Measurements from ENCODE around the gene PLCB2.

PLCB2 gene

DNA sequence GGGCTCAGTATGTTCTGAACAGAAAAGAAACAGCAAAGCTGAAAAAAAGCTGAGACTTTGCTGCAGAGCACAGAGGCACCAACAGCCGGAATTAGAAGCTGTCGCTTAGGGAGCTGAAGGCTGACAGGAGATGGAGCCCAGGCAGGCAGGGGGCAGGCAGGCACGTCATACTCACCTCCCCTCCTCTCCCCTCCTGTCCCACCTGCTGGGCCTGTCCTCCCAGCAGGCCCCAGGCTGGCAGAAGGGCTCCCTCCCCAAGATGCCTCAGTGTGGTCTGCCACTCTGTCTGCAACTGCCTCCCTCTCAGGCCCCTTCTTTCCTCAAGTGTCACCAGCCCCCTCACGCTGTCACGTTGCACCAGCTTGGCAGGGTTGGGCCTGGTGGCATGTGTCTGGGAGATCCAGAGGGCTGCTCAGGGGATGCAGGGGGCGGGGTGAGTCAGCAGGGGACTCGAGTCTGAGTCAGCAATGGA lies 21.6 kb downstream of the PLCB2 start:
- no peak for DNase-seq (ENCODE audit: low read depth)

DNA sequence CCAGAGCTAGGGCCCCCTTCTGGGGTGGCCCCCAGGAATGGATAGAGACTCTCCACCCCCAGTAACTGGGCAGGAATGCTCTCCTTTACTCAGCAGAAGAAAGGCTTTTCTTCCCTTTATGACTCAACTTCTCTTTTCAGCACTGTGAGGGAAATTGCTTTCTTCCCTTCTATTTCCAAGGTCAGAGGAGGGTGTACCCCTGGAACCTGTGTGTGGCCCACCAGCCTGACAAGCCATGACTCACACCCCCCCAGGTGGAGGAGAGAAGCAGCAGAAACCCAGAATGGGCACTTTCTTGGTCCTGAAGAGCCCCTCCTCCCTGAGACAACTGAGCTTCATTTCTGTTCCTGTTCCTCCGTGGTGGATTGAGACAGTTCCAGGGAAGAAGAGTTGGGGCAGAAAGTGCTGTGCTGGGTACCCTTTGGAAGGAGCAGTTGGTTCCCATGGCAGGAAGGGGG lies 22.2 kb downstream of the PLCB2 start:
- DNase-seq (ENCODE audit: low read depth), result no peak

DNA sequence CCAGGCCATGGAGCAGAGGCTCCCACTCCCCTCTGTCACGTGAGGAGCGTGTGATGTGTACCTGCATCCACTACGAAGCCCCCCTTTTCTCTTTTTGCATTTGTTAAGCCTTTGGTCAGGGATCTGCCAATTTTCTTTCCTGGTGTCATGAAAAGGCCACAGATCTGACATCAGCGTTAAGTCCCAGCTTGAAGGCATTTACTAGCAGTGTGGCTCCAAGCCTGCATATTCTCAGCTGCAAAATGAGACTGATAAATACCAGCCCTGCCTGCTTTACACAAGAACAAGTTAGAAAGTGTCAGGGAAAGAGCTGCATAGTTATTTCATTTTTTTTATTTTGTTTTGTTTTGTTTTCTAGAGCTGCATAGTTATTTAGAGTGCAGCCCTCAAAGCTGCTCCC lies 22.6 kb downstream of the PLCB2 start:
- no peak for DNase-seq (ENCODE audit: low read depth)

DNA sequence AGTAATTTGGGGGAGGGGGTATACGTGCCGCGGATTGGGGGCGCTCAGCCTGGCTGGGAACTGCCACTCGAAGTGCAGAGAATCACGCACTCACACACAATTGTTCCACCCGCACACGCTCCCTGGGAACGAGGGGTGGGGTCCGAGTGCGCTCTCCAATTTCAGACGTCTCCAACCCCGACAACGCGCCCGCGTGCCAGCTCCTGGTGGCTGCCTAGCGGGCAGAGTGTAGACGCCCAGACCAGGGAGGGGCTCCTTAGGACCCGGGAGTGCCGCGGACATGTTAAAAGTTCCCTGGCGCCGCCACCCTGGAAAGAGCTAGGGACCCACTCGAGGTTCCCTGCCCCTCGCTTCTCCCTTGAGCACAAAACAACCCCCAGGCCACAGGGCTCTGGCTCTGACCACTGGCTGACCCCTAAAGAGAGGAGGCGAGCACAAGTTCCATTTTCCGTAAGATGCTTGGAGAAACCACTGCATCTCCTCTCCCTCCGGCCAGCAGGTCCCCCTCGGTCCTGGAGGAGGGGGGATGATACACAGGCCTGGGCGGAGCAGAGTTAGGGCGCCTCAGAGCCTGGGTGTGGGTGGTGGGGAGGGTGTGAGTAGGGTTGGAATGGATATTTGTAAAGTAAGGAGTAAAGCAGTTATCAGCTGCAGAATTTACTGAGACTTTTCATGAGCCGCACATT lies 24.0 kb downstream of the PLCB2 start:
- DNase-seq (ENCODE audit: low read depth), result no peak

DNA sequence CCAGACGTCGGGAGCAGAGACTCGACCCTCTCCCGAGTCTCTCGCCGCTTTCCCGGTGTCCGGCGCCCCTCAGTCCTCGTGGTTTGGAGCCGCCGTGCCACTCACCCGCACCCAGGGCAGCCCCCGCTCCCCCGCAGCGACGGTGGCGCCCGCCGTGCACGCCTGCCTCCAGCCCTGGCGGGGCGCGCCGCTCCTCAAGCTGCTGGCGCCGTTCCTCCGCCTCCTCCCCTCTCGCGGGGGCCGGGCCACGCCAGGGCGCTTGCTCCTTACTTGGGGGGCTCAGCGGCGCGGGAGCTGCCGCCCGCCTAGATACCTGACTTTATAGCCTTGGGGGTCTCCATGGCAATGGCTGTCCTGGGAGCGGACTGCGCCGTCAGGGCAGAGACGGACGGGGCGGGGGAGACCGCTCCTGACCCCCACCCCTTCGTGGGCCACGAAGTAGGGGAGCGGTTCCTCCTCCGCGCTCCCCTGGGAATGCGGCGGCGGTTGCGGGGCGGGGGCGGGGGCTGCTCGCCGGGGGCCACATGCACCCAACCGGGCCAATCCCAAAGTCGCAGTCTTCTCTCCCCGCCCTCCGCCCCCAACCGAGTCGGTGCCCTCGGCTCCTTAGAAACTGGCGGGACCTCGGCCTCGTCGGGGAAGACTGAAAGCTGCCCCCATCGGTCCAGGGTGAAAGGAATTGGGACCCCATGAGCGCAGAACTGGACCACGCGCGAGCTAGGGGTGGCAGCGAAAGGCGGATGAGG lies 24.7 kb downstream of the PLCB2 start, which contains the start of gene ANKRD63:
Gene ANKRD63 (minus strand): TSS at position 196 of the 746 bp plus-strand sequence. CDS start 478 bp downstream, outside the sequence.
- DNase-seq (ENCODE audit: low read depth), result no peak

- no peak for DNase-seq (ENCODE audit: low read depth)
Observed at GRCh38 chr15:40282147-40282868, 25.4 kb downstream of the PLCB2 start.

GRCh38 chr15:40281801-40282146 lies 26.0 kb downstream of the PLCB2 start:
- no peak for DNase-seq (ENCODE audit: low read depth)

DNA sequence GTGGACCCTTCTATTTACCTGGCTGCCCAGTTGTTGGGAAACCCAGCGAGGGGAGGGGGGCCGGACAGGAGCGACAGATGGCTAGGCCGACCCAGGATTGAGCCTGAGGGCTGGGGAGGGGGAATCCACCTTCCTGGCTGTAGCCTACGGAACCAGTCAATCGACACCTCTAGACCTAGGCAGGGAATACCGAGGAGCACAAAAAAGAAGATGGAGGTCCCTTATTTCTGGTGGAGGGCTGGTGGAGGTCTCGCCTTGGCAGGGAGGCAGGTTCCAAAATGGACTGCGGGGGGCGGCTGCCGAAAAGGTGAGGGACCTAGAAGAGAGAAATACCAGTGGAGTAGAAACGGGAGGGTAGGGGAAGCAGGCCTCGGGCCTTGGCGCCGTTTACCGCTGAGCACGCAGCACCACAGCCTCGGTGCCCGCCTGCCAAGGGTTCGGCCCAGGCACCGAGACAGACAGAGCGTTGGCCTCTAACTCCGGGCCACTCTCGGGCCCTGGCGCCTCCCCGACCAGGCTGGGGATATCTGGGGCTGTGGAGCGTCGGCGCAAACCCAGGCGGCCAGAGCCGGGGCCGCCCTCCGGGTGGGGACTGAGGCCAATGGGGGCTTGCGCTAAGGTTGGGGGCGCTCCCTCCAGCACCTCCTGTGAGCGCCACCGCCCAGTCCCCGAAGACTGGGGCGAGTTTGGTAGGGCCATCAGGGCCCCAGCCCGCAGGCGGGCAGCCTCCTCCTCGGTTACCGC lies 26.5 kb downstream of the PLCB2 start:
- no peak for DNase-seq (ENCODE audit: low read depth)

DNA sequence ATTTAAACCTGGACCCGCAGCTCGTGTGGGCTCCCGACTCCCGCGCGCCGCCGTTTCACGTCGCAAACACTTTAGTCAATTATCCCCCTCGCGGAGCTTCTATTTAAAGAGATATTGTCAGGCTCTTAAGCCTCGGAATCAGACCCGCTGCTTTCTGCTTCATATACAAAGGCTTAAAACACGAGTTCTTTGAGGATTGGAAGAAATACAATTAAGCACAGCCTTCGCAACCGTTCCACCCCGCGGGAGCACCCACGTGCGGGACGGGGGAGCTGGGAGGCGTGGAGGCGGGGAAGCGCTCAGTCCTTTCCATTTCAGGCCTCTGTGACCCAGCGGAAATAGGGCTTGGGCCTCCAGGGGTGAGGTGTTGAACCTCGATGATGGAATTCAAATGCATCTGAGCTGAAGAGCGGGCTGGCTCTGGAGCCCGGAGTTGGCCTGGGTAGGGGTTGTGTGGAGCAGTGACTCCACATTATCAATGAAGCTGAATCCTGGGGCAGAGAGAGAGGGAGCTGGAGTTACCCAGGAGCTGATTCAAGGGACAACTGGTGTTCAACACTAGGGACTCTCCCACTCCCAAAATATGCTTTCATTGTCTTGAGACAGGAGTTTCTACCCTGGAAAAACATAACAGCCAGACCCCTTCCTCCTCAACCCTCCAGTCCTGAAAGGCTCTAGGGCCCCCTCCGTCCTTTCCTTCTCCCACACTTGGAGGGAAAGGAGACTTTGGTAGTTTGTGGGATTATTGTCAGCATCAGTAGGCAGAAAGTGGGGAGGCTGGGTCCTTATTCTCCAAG lies 27.3 kb downstream of the PLCB2 start:
- no peak for DNase-seq (ENCODE audit: low read depth)

DNA sequence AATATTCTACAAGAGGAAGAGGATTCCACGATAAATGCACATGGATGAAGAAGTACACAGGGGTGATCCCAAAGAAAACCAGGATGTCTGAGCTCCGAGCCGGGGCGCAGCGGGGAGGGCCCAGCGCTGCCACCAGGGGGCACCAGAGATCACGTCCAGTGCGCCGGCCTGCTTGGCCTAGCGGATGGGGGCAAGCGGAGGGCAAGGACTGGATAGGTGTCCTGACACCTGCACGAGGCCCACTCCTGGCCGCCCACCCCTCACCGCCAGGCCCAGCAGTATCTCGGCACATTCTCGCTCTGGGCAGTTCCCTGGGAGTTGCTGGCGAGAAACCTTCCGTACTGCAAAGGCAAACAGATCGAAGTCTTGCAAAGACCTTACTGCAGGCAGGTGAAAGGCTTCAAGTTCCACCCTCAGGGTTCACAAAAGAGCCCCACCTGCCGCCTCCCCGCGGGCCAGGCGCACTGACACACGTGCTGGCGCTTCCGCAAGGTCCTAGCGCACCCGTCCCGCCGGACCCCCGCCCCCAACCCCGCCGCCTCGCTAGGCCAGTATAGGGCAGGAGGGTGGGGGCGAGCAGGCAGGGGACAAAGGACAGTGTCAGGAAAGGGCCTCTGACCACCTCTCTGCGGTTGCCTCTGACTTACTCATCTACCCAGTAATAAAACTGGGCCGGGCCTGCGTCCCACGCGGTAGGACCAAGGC lies 28.1 kb downstream of the PLCB2 start:
- DNase-seq (ENCODE audit: low read depth), result no peak

- DNase-seq (ENCODE audit: low read depth), result no peak
Observed at GRCh38 chr15:40278026-40278425, 29.7 kb downstream of the PLCB2 start.

DNA sequence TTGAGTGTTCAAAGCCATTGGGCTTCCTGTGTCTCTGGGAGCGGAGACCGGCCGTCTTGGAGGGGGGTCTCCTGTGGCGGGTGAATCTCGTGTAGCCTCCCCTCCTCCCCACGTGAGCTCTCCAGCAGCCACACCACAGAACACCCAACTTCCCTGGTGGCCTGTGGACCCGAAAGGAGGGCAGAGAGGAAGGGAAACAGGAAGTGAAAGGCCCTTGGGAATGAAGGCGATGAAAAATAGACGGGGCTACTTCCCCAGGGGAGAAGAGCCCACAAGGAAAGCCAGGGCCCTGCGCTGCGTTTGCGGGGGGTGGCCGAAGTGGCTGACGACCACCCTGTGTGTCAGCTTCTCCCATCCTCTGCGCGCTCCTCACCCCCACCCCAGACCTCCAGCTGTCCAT lies 30.3 kb downstream of the PLCB2 start:
- no peak for DNase-seq (ENCODE audit: low read depth)

DNA sequence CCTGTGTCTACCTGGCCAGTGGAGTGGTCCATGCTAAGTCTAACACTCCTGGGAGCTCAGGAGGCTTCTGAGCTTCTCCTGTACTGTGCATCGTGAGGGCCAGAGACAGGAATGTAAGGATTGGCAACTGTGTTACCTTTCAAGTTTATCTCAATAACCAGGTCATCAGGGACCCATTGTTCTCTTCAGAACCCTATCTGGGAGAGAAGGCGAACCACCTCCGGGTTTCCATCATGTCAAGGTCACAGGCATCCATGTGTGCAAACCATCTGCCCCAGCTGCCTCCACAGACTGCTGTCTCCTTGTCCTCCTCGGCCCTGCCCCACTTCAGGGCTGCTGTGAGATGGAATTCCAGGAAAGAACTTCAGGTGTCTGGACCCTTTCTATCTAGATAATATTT lies 30.8 kb downstream of the PLCB2 start:
- no peak for DNase-seq (ENCODE audit: low read depth)

DNA sequence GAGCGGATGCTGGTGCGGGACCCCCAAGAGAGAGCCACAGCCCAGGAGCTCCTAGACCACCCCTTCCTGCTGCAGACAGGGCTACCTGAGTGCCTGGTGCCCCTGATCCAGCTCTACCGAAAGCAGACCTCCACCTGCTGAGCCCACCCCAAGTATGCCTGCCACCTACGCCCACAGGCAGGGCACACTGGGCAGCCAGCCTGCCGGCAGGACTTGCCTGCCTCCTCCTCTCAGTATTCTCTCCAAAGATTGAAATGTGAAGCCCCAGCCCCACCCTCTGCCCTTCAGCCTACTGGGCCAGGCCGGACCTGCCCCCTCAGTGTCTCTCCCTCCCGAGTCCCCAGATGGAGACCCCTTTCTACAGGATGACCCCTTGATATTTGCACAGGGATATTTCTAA lies 31.8 kb downstream of the PLCB2 start:
- DNase-seq (ENCODE audit: low read depth), result no peak

- no peak for DNase-seq (ENCODE audit: low read depth)
Observed at GRCh38 chr15:40275523-40275922, 32.2 kb downstream of the PLCB2 start.

GRCh38 chr15:40274350-40275274 lies 33.1 kb downstream of the PLCB2 start:
- DNase-seq (ENCODE audit: low read depth), result peak; percentile 60

DNA sequence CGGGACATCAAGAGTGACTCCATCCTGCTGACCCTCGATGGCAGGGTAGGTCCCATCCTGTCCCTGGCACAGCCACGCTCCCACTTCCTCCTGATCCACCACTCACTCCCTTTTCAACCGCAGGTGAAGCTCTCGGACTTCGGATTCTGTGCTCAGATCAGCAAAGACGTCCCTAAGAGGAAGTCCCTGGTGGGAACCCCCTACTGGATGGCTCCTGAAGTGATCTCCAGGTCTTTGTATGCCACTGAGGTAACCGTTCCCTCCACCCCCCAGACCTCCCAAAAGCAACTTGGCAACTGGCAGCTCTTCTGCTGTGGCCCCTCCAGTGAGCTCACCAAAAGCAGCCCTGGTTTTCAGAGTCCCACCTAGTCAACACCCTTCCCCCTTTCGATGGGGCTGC lies 34.3 kb downstream of the PLCB2 start:
- no peak for DNase-seq (ENCODE audit: low read depth)

DNA sequence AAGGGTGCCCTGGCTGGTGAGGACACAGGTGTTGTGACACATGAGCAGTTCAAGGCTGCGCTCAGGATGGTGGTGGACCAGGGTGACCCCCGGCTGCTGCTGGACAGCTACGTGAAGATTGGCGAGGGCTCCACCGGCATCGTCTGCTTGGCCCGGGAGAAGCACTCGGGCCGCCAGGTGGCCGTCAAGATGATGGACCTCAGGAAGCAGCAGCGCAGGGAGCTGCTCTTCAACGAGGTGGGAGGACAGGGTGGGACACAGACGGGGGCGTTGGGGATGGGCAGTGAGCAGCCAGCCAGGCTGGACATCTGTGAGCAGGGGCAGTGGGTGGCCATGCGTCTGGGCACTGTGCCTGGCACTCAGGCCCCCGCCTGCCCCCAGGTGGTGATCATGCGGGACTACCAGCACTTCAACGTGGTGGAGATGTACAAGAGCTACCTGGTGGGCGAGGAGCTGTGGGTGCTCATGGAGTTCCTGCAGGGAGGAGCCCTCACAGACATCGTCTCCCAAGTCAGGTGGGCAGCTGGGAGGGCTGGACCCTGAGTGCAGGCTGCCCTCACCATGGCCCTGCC lies 35.2 kb downstream of the PLCB2 start:
- no peak for DNase-seq (ENCODE audit: low read depth)
